HG03558 (cell line): Measurements from ENCODE around the gene SERPINI1.

ENCODE experiments used
- ATAC-seq: cut with Tn5 transposase; IDR thresholded peaks from one replicate; pipeline ENCODE4 v1.9.1; 2021; ENCODE audit warnings: moderate number of reproducible peaks; ENCODE audit not compliant: unreplicated experiment; ENCODE audit errors: extremely low read depth

The SERPINI1 gene

DNA sequence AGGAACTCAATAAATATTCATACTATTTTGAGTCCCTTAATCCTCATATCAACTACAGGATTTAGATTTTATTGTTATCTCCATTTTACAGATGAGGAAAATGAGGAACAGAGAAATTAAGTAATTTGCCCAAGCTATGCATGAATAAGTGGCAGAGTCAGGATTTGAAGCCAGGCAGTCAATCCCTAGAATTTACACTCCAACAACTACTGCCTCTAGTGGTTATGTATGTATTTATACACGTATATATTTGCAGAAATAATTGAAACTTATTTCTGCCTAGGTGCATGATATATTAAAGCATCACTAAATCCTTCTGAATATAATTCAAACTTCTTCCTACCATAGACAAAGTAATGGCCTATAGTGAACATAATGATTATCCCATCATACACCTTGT, 137.4 kb downstream of the SERPINI1 start:
- ATAC-seq, result no peak

DNA sequence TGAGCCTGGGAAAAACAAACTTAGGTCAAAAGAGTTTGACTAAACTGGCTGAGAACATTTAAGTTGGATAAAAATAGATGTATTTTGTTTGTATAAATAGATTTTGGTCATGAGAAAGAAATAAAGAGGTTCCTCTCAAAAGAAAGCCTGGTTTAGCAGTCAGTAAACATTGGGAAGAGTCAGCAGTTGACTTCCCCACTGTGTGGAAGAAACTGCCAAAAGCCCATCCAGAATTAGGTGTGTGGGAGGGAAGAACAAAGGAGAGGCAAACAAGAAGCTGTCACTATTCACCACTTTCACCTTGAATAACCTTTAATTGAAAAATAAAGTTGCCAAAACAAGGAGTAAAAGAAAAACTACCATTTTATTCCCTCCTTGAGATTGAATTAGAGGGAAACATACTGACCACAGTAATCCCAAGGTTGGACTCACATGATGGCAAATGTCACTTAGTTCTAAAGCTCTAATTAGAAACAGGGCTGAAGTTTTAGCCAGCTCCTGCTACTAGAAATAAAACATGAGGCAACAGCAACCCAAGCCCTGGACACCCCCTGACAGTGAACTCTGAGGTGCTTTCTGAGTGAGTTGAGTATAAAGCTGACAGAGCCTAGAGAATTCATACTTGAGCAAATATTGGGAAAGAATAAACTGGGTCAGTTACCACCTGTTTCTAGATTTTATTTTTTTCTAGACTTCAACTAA, 139.3 kb downstream of the SERPINI1 start:
- no peak for ATAC-seq
